MCF 10A (cell line): ENCODE data around the gene MTERF4. TPM values are rescaled to one million over a fixed set of nuclear protein-coding genes. Genes with fewer than 3 reads are reported as not detected.

Source experiments
- BruUV-seq: library from RNA; stranded (reverse); fragments of 400-500 nt; replicated peaks from 2 replicates; lab custom pipeline; 2021; lab: Mats Ljungman, UMichigan
- CTCF ChIA-PET: fragments of 300-600 bp; sonication (Branson Sonifier 250); formaldehyde crosslinking; extraction: SDS; loops from one replicate; lab custom pipeline; 2021; ENCODE audit warnings: antibody characterized with exemption, inconsistent platforms; lab: Yijun Ruan, JAX
- POLR2A ChIA-PET: fragments of 300-600, 350-650 bp; sonication (Branson Sonifier 250); formaldehyde crosslinking; extraction: SDS; loops from one replicate; lab custom pipeline; 2020; ENCODE audit warnings: antibody characterized with exemption, inconsistent platforms; lab: Yijun Ruan, JAX
- DNase-seq: peaks from one replicate; pipeline ENCODE4 v3.0.0-alpha.2; 2018; ENCODE audit not compliant: unreplicated experiment
- H3K27ac Mint-ChIP-seq: one replicate; pipeline ENCODE4 v1.8.0; 2022; ENCODE audit warnings: mild to moderate bottlenecking, low read depth, mixed read lengths; ENCODE audit not compliant: unreplicated experiment
- H3K27me3 Mint-ChIP-seq: one replicate; pipeline ENCODE4 v1.8.0; 2022; ENCODE audit warnings: mixed read lengths; ENCODE audit not compliant: insufficient read depth, unreplicated experiment
- H3K36me3 Mint-ChIP-seq: one replicate; pipeline ENCODE4 v1.8.0; 2022; ENCODE audit warnings: mild to moderate bottlenecking, moderate library complexity, mixed read lengths; ENCODE audit not compliant: insufficient read depth, unreplicated experiment
- H3K4me1 Mint-ChIP-seq: one replicate; pipeline ENCODE4 v1.8.0; 2022; ENCODE audit warnings: mixed read lengths; ENCODE audit not compliant: insufficient read depth, unreplicated experiment
- H3K4me3 Mint-ChIP-seq: one replicate; pipeline ENCODE4 v1.8.0; 2022; ENCODE audit warnings: mild to moderate bottlenecking, moderate library complexity, mixed read lengths; ENCODE audit not compliant: unreplicated experiment
- H3K9me3 Mint-ChIP-seq: one replicate; pipeline ENCODE4 v1.8.0; 2022; ENCODE audit warnings: mixed read lengths; ENCODE audit not compliant: unreplicated experiment
- CTCF ChIP-seq: fragments of 200-600 bp; IDR thresholded peaks from one replicate; pipeline ENCODE4 v1.8.0; 2022; ENCODE audit warnings: antibody characterized with exemption, mild to moderate bottlenecking; ENCODE audit not compliant: unreplicated experiment
- intact Hi-C: fragments of 100-400 bp; cut with micrococcal nuclease; formaldehyde crosslinking; loops from 2 replicates; pipeline ENCODE4 v1.14.1; 2022
- total RNA-seq: library from RNA; stranded (reverse); gene quantifications from 2 replicates; pipeline ENCODE4 v1.2.3, GENCODE V29; 2022

MTERF4 gene
- total RNA-seq, 1 experiment from 2014 or later, result 29.9 TPM

DNA sequence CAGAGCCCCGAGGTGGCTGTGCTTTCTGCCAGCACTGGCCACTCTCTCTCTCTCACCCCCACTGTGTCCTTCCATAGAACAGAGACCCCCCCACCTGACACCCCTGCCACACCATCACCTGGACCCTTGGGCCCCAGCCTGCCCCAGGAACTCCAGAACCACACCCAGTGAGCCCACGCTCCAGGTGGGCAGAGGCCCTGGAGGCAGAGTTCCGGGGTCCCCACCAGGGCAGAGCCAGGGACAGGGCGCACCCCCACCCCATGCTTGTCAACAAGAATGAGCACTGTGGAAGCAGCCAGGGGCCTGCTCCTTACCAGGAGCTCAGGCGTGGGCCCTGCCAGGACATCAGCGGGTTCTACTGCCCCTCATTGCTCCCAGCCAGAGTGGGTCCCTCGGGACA, 32.6 kb upstream of the MTERF4 start:
- Mint-ChIP-seq H3K36me3 (peaks cover 16% of the 10 kb centered on the region), H3K4me1 (no peaks in the 10 kb centered on the region), H3K27ac (no peak overlapping the region), H3K4me3 (no peak overlapping the region), H3K9me3 (no peaks in the 10 kb centered on the region), H3K27me3 (no peaks in the 10 kb centered on the region)
- CTCF ChIA-PET, result no interaction called here
- no peak for DNase-seq
- POLR2A ChIA-PET, result no interaction called here
- TF ChIP-seq CTCF, result no peak
- BruUV-seq, result no TSS peak
- intact Hi-C loops, result no loop called here

- no peaks in the 10 kb centered on the region for H3K9me3 Mint-ChIP-seq
- no peaks in the 10 kb centered on the region for H3K4me1 Mint-ChIP-seq
- ChIA-PET POLR2A (no interaction called here), CTCF (interaction anchor here (0.6 kb wide), 1 partner anchor 17 kb away, joined by 3 read pairs; no protein-coding TSS in a partner anchor)
- BruUV-seq, result no TSS peak
- H3K27me3 Mint-ChIP-seq, result no peaks in the 10 kb centered on the region
- H3K4me3 Mint-ChIP-seq, result no peak overlapping the region
- DNase-seq, result no peak
- intact Hi-C loops, result no loop called here
- H3K36me3 Mint-ChIP-seq, result peaks cover 16% of the 10 kb centered on the region
- TF ChIP-seq CTCF, result no peak
- no peak overlapping the region for H3K27ac Mint-ChIP-seq
Measured at GRCh38 chr2:241133436-241133820, 31.3 kb upstream of the MTERF4 start.

- no peak overlapping the region for H3K4me3 Mint-ChIP-seq
- no TSS peak for BruUV-seq
- no peak for DNase-seq
- no peak for TF ChIP-seq CTCF
- intact Hi-C loops, result no loop called here
- POLR2A ChIA-PET, result interaction anchor here (0.7 kb wide), 1 partner anchor 8 kb away, joined by 4 read pairs; no protein-coding TSS in a partner anchor
- CTCF ChIA-PET, result interaction anchor here (0.5 to 0.6 kb wide), 2 partner anchors 18 to 305 kb away, joined by 3 read pairs; no protein-coding TSS in a partner anchor
- H3K27ac Mint-ChIP-seq, result no peak overlapping the region
- no peaks in the 10 kb centered on the region for H3K27me3 Mint-ChIP-seq
- H3K4me1 Mint-ChIP-seq, result no peaks in the 10 kb centered on the region
- H3K36me3 Mint-ChIP-seq, result peaks cover 16% of the 10 kb centered on the region
- no peaks in the 10 kb centered on the region for H3K9me3 Mint-ChIP-seq
Measured at GRCh38 chr2:241132538-241133435, 30.7 kb upstream of the MTERF4 start.

DNA sequence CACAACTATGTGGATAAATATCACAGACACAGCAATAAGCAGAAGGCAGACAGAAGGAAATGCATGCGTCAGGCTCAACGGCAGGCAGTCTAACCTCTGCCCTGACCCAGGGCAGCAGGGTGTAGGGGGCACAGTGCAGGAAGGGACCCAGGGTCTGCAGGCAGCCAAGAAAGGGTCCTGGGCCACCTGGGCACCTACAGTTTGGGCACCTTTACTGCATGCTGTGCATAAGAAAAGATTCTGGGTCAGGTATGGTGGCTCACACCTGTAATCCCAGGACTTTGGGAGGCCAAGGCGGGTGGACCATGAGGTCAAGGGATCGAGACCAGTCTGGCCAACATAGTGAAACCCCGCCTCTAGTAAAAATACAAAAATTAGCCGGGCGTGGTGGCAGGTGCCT, 29.4 kb upstream of the MTERF4 start:
- DNase-seq, result no peak
- Mint-ChIP-seq H3K27me3 (no peaks in the 10 kb centered on the region), H3K4me1 (no peaks in the 10 kb centered on the region), H3K27ac (no peak overlapping the region), H3K4me3 (no peak overlapping the region), H3K36me3 (peaks cover 16% of the 10 kb centered on the region), H3K9me3 (no peaks in the 10 kb centered on the region)
- TF ChIP-seq CTCF, result no peak
- ChIA-PET POLR2A (no interaction called here), CTCF (no interaction called here)
- intact Hi-C loops, result no loop called here
- no TSS peak for BruUV-seq
